Endothelial cell of umbilical vein (primary cell): ENCODE data around the gene SIGLEC10. TPM values are rescaled to one million over a fixed set of nuclear protein-coding genes. Genes with fewer than 3 reads are reported as not detected.

Experiments used
- BruUV-seq: library from RNA; stranded (reverse); fragments of 400-500 nt; replicated peaks from 2 replicates; lab custom pipeline; 2021; lab: Mats Ljungman, UMichigan
- CTCF ChIA-PET: fragments of 300-600, 350-600 bp; sonication (Branson Sonifier 250); formaldehyde crosslinking; loops from one replicate; lab custom pipeline; 2021; ENCODE audit warnings: antibody characterized with exemption, inconsistent platforms; lab: Charles Lee
- POLR2A ChIA-PET: fragments of 300-600, 350-600 bp; sonication (Branson Sonifier 250); formaldehyde crosslinking; loops from one replicate; lab custom pipeline; 2021; ENCODE audit warnings: antibody characterized with exemption, inconsistent platforms; lab: Charles Lee
- DNase-seq: peaks from one replicate; pipeline ENCODE4 v3.0.0-alpha.2; 2011; ENCODE audit warnings: low read depth, low spot score
- FAIRE-seq: peaks from 2 replicates; lab custom pipeline; 2011; peaks lifted over from hg19 to GRCh38; lab: Jason Lieb, UNC
- H2AFZ ChIP-seq: 2 replicates; pipeline ENCODE4 v1.6.0; 2012; ENCODE audit warnings: low read depth, low read length, control low read depth, inconsistent platforms
- H3K27ac ChIP-seq: 2 replicates; pipeline ENCODE4 v1.5.1; 2011; ENCODE audit warnings: low read depth, mild to moderate bottlenecking, control low read depth, low read length, moderate library complexity; ENCODE audit not compliant: insufficient read depth
- H3K27me3 ChIP-seq, 2 experiments: 2 replicates each; pipeline versions ENCODE4 v1.6.0 to v1.6.1; 2011; ENCODE audit warnings: low read length in 2 of 2, mixed read lengths in 1 of 2; ENCODE audit not compliant: control insufficient read depth in 2 of 2, insufficient read depth in 2 of 2
- H3K36me3 ChIP-seq, 2 experiments: 2 replicates in 1 of 2; 3 replicates in 1 of 2; pipeline ENCODE4 v1.5.1; 2011; ENCODE audit warnings: low read length in 2 of 2, mild to moderate bottlenecking in 1 of 2, moderate library complexity in 1 of 2; ENCODE audit not compliant: control insufficient read depth in 2 of 2, insufficient read depth in 2 of 2; ENCODE audit errors: extremely low read depth in 1 of 2
- H3K4me1 ChIP-seq: 3 replicates; pipeline ENCODE4 v1.5.1; 2011; ENCODE audit warnings: mild to moderate bottlenecking, low read length; ENCODE audit not compliant: control insufficient read depth, insufficient read depth; ENCODE audit errors: extremely low read depth
- H3K4me2 ChIP-seq: 2 replicates; pipeline ENCODE4 v1.6.1; 2011; ENCODE audit warnings: low read length, control low read depth, mixed read lengths; ENCODE audit not compliant: insufficient read depth
- H3K4me3 ChIP-seq, 3 experiments: fragments of 200-600 bp in 1 of 3; sonication (generic), shearing (Covaris generic) in 1 of 3; replicated peaks in 1 of 3; 2 replicates each; pipeline ENCODE4 v1.5.1; 2011 to 2016; ENCODE audit warnings: control low read depth in 3 of 3, low read length in 3 of 3, mild to moderate bottlenecking in 2 of 3, inconsistent platforms in 1 of 3, low read depth in 1 of 3, moderate library complexity in 1 of 3; ENCODE audit not compliant: insufficient read depth in 1 of 3
- H3K79me2 ChIP-seq: 2 replicates; pipeline ENCODE4 v1.6.0; 2012; ENCODE audit warnings: low read length, inconsistent platforms; ENCODE audit not compliant: control insufficient read depth, insufficient read depth
- H3K9ac ChIP-seq: replicated peaks from 2 replicates; pipeline ENCODE3; 2011; ENCODE audit warnings: low read length, control low read depth; ENCODE audit not compliant: insufficient read depth; ENCODE audit errors: extremely low read depth
- H3K9me1 ChIP-seq: replicated peaks from 3 replicates; pipeline ENCODE4 v1.6.0; 2011; ENCODE audit warnings: mild to moderate bottlenecking, low read length; ENCODE audit not compliant: control insufficient read depth, insufficient read depth; ENCODE audit errors: extremely low read depth
- H3K9me3 ChIP-seq: replicated peaks from 2 replicates; pipeline ENCODE4 v1.5.1; 2012; ENCODE audit warnings: low read length, inconsistent platforms; ENCODE audit not compliant: control insufficient read depth, insufficient read depth
- H4K20me1 ChIP-seq: replicated peaks from 2 replicates; pipeline ENCODE3; 2011; ENCODE audit warnings: mild to moderate bottlenecking, low read length; ENCODE audit not compliant: control insufficient read depth, insufficient read depth; ENCODE audit errors: extremely low read depth
- CTCF ChIP-seq, 2 donors: IDR thresholded peaks; 1 replicate in 1 of 2; 2 replicates in 1 of 2; pipeline ENCODE4 v1.5.1; 2011; ENCODE audit warnings: low read length in 2 of 2, mild to moderate bottlenecking in 2 of 2, moderate library complexity in 2 of 2, control low read depth in 1 of 2, inconsistent platforms in 1 of 2, low read depth in 1 of 2; ENCODE audit not compliant: insufficient read depth in 1 of 2; ENCODE audit errors: extremely low read depth in 1 of 2
- EZH2 ChIP-seq: IDR thresholded peaks from 2 replicates; pipeline ENCODE4 v1.6.1; 2012; ENCODE audit warnings: borderline replicate concordance, low read depth, mild to moderate bottlenecking, moderate library complexity, low read length, inconsistent platforms; ENCODE audit not compliant: severe bottlenecking
- FOS ChIP-seq: IDR thresholded peaks from 2 replicates; pipeline ENCODE4 v1.6.1; 2011; ENCODE audit warnings: mild to moderate bottlenecking, low read length, moderate library complexity, borderline replicate concordance; ENCODE audit not compliant: insufficient read depth
- GATA2 ChIP-seq: IDR thresholded peaks from 2 replicates; pipeline ENCODE4 v1.7.0; 2011; ENCODE audit warnings: low read depth, mild to moderate bottlenecking, moderate library complexity, mixed read lengths, low read length; ENCODE audit not compliant: insufficient read length, insufficient read depth
- JUN ChIP-seq: IDR thresholded peaks from 2 replicates; pipeline ENCODE4 v1.6.1; 2011; ENCODE audit warnings: borderline replicate concordance, low read depth; ENCODE audit not compliant: insufficient read length, insufficient read depth
- MAX ChIP-seq: IDR thresholded peaks from 2 replicates; pipeline ENCODE4 v1.6.1; 2011; ENCODE audit not compliant: insufficient read depth, insufficient read length
- MYC ChIP-seq: IDR thresholded peaks from one replicate; pipeline ENCODE4 v1.6.1; 2011; ENCODE audit warnings: mild to moderate bottlenecking, low read depth, low read length
- POLR2A ChIP-seq: IDR thresholded peaks from 2 replicates; pipeline ENCODE4 v1.6.1; 2012; ENCODE audit warnings: low read depth, mild to moderate bottlenecking, control low read depth, low read length
- POLR2AphosphoS5 ChIP-seq: IDR thresholded peaks from 2 replicates; pipeline ENCODE4 v1.6.1; 2012; ENCODE audit warnings: low read depth, mild to moderate bottlenecking, control low read depth, low read length, moderate library complexity; ENCODE audit not compliant: insufficient read depth
- dilution Hi-C: fragments of 300-500 bp; cut with MboI; formaldehyde crosslinking; loops from one replicate; pipeline ENCODE4 v1.15.0; 2019; ENCODE audit warnings: low sequenced_read_pairs; ENCODE audit not compliant: extremely low pct_ligation_motif_present
- intact Hi-C: fragments of 100-400 bp; cut with micrococcal nuclease; formaldehyde crosslinking; loops from one replicate; pipeline ENCODE4 v1.10.0; 2022
- polyA plus RNA-seq, 4 experiments: library from polyadenylated mRNA; depleted of rRNA in 3 of 4; stranded (reverse) in 3 of 4; unstranded in 1 of 4; fragments of >200 nt; gene quantifications; 2 replicates each; pipeline versions ENCODE4 v1.2.1 to v1.2.3, GENCODE V29; 2011 to 2012; ENCODE audit warnings: missing spikeins in 1 of 4
- total RNA-seq: library from RNA; stranded (reverse); gene quantifications from 2 replicates; pipeline ENCODE4 v1.2.3, GENCODE V29; 2021

SIGLEC10 gene
- total and polyA plus RNA-seq, 2 donors (not counting 3 experiments of a cell fraction or from before 2014, with no cell fraction given) = not detected

GRCh38 chr19:51450730-51451307, 33.4 kb upstream of the SIGLEC10 start:
- H3K4me1 ChIP-seq = no peaks in the 10 kb centered on the region
- no peak for TF ChIP-seq GATA2
- no peak for TF ChIP-seq POLR2AphosphoS5
- TF ChIP-seq MAX = no peak
- no peak for TF ChIP-seq EZH2
- no peak for TF ChIP-seq POLR2A
- TF ChIP-seq FOS = no peak
- no peak for TF ChIP-seq MYC
- TF ChIP-seq JUN = no peak
- no peak for TF ChIP-seq CTCF (IDR thresholded peaks at IDR 0.05; ENCODE audit: extremely low read depth in 1 of 2, insufficient read depth in 1 of 2, low read depth in 1 of 2, low read length in 2 of 2)
- FAIRE-seq (no peak), DNase-seq (no peak)
- intact Hi-C loops = no loop called here
- dilution Hi-C loops = no loop called here
- no peaks in the 10 kb centered on the region for H3K79me2 ChIP-seq
- H3K36me3 ChIP-seq = no peaks in the 10 kb centered on the region
- no peaks in the 10 kb centered on the region for H4K20me1 ChIP-seq
- no peak overlapping the region for H3K27ac ChIP-seq
- no peak overlapping the region for H2AFZ ChIP-seq
- ChIA-PET CTCF (interaction anchor here (1.2 kb wide), 1 partner anchor 206 kb away, joined by 4 read pairs; no protein-coding TSS in a partner anchor), POLR2A (no interaction called here)
- no peaks in the 10 kb centered on the region for H3K27me3 ChIP-seq
- H3K9me1 ChIP-seq = no peaks in the 10 kb centered on the region
- no peak overlapping the region for H3K9ac ChIP-seq
- no peaks in the 10 kb centered on the region for H3K9me3 ChIP-seq
- no TSS peak for BruUV-seq
- H3K4me2 ChIP-seq = no peak overlapping the region
- no peak overlapping the region for H3K4me3 ChIP-seq
